ENCODE data around the gene ACCSL.

DNA sequence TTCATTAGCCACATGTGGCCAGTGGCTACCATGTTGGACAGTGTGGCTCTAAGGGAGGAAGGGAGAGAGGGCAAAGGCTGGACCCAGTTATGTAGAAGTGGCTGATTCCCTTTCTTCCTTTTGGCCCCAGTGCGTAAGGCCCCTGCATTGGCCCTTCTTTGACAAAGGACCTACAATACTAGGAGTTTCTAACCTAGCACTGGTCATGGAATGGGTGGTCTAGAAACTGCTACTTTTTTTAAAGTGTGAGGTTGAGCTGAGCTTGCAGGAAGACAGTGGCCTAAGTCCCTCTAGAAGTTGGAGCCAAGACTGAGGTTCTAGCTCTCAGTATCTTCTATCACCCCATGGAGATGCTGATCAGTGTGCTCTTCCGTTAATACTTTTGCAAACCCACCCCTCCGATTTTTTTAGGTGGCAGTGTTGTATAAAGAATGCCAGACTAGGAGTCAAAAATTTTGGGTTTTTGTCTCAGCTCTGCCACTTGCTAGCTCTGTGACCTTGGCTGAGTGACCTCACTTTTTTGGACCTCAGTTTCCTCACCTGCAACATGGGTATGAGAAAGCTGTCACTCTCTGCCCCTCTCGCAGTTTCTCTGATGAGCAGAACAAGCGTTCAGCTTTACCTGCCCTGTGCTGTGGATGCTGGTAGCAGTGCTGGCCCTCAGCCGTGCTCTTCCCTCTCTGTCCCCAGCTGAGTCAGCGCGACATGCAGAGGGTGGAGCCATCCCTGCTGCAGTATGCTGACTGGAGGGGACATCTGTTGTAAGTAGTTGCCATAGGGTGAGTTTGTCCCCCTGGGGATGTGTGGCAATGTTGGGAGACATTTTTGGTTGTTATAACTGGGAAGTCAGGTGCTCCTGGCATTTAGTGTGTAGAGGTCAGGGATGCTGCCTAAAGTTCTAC lies 25.2 kb downstream of the ACCSL start:
- TF ChIP-seq, protein P1, sequence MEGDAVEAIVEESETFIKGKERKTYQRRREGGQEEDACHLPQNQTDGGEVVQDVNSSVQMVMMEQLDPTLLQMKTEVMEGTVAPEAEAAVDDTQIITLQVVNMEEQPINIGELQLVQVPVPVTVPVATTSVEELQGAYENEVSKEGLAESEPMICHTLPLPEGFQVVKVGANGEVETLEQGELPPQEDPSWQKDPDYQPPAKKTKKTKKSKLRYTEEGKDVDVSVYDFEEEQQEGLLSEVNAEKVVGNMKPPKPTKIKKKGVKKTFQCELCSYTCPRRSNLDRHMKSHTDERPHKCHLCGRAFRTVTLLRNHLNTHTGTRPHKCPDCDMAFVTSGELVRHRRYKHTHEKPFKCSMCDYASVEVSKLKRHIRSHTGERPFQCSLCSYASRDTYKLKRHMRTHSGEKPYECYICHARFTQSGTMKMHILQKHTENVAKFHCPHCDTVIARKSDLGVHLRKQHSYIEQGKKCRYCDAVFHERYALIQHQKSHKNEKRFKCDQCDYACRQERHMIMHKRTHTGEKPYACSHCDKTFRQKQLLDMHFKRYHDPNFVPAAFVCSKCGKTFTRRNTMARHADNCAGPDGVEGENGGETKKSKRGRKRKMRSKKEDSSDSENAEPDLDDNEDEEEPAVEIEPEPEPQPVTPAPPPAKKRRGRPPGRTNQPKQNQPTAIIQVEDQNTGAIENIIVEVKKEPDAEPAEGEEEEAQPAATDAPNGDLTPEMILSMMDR (IDR thresholded peaks at IDR 0.05): no peak
- TF ChIP-seq FOSL2 (IDR thresholded peaks at IDR 0.05; ENCODE audit: borderline replicate concordance, low read depth): no peak
- TF ChIP-seq, protein P2, sequence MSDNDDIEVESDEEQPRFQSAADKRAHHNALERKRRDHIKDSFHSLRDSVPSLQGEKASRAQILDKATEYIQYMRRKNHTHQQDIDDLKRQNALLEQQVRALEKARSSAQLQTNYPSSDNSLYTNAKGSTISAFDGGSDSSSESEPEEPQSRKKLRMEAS (IDR thresholded peaks at IDR 0.05; ENCODE audit: low read depth): no peak
- TF ChIP-seq, protein P3, sequence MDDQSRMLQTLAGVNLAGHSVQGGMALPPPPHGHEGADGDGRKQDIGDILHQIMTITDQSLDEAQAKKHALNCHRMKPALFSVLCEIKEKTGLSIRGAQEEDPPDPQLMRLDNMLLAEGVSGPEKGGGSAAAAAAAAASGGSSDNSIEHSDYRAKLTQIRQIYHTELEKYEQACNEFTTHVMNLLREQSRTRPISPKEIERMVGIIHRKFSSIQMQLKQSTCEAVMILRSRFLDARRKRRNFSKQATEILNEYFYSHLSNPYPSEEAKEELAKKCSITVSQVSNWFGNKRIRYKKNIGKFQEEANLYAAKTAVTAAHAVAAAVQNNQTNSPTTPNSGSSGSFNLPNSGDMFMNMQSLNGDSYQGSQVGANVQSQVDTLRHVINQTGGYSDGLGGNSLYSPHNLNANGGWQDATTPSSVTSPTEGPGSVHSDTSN (IDR thresholded peaks at IDR 0.05): no peak
- TF ChIP-seq, protein P4, sequence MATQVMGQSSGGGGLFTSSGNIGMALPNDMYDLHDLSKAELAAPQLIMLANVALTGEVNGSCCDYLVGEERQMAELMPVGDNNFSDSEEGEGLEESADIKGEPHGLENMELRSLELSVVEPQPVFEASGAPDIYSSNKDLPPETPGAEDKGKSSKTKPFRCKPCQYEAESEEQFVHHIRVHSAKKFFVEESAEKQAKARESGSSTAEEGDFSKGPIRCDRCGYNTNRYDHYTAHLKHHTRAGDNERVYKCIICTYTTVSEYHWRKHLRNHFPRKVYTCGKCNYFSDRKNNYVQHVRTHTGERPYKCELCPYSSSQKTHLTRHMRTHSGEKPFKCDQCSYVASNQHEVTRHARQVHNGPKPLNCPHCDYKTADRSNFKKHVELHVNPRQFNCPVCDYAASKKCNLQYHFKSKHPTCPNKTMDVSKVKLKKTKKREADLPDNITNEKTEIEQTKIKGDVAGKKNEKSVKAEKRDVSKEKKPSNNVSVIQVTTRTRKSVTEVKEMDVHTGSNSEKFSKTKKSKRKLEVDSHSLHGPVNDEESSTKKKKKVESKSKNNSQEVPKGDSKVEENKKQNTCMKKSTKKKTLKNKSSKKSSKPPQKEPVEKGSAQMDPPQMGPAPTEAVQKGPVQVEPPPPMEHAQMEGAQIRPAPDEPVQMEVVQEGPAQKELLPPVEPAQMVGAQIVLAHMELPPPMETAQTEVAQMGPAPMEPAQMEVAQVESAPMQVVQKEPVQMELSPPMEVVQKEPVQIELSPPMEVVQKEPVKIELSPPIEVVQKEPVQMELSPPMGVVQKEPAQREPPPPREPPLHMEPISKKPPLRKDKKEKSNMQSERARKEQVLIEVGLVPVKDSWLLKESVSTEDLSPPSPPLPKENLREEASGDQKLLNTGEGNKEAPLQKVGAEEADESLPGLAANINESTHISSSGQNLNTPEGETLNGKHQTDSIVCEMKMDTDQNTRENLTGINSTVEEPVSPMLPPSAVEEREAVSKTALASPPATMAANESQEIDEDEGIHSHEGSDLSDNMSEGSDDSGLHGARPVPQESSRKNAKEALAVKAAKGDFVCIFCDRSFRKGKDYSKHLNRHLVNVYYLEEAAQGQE (IDR thresholded peaks at IDR 0.05; ENCODE audit: low read depth, low read length): no peak
- TF ChIP-seq CHD2 (IDR thresholded peaks at IDR 0.05; ENCODE audit: low read length, partially characterized antibody): no peak
- no peak for TF ChIP-seq MEF2A (IDR thresholded peaks at IDR 0.05; ENCODE audit: borderline replicate concordance, low read depth)
- TF ChIP-seq, protein P5, sequence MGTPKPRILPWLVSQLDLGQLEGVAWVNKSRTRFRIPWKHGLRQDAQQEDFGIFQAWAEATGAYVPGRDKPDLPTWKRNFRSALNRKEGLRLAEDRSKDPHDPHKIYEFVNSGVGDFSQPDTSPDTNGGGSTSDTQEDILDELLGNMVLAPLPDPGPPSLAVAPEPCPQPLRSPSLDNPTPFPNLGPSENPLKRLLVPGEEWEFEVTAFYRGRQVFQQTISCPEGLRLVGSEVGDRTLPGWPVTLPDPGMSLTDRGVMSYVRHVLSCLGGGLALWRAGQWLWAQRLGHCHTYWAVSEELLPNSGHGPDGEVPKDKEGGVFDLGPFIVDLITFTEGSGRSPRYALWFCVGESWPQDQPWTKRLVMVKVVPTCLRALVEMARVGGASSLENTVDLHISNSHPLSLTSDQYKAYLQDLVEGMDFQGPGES (IDR thresholded peaks at IDR 0.05; ENCODE audit: low read depth, low read length): no peak
- no peak for TF ChIP-seq RCOR1 (IDR thresholded peaks at IDR 0.05; ENCODE audit: low read length)
- no peak for TF ChIP-seq POLR2AphosphoS5 (IDR thresholded peaks at IDR 0.05; ENCODE audit: low read depth, low read length)
- TF ChIP-seq EZH2phosphoT487 (IDR thresholded peaks at IDR 0.05; ENCODE audit: borderline replicate concordance, low read depth): no peak
